ENCODE results near the gene ATP5ME. TPM values are rescaled to one million over a fixed set of nuclear protein-coding genes. Genes with fewer than 3 reads are reported as not detected.

ATP5ME gene
- total and polyA plus RNA-seq, 2 of the 13 experiments (the other 11 are each of a cell fraction or from before 2014, with no cell fraction given): 305 to 753 TPM

- TF ChIP-seq ZNF441 (CRISPR knock-in tag; IDR thresholded peaks at IDR 0.05; ENCODE audit: borderline replicate concordance): no peak
- TF ChIP-seq PHF21A (CRISPR knock-in tag; IDR thresholded peaks at IDR 0.05): no peak
- no peak for TF ChIP-seq SAP130 (CRISPR knock-in tag; IDR thresholded peaks at IDR 0.05; ENCODE audit: low read depth)
Measured at GRCh38 chr4:661231-661630, 12.8 kb downstream of the ATP5ME start (continued).

GRCh38 chr4:660401-660800 is 13.7 kb downstream of the ATP5ME start:
- Histone ChIP-seq H3K27ac (ENCODE audit: extremely low read length, insufficient read depth, low read length) (no peak overlapping the region), H3K9me3 (ENCODE audit: low read length) (no peaks in the 10 kb centered on the region), H3K4me1 (ENCODE audit: insufficient read depth, low read length) (peaks cover 65% of the 10 kb centered on the region), H3K27me3 (ENCODE audit: control insufficient read depth in 1 of 2, insufficient read depth in 2 of 2, low read length in 2 of 2) (peaks cover 0 to 16% of the 10 kb centered on the region in 2 experiments; a peak in 3 of 5 replicates), H3K9ac (ENCODE audit: insufficient read depth, low read depth, low read length) (no peak overlapping the region), H3K79me2 (ENCODE audit: insufficient read depth, low read length) (no peaks in the 10 kb centered on the region), H3K36me3 (replicated peaks in 1 of 2; ENCODE audit: control insufficient read depth in 1 of 2, insufficient read depth in 2 of 2, low read length in 2 of 2) (no peaks in the 10 kb centered on the region), H2AFZ (ENCODE audit: low read length) (no peak overlapping the region), H3K4me2 (ENCODE audit: low read depth, low read length) (no peak overlapping the region), H4K20me1 (ENCODE audit: insufficient read depth, low read length) (no peaks in the 10 kb centered on the region), H3K4me3 (replicated peaks in 1 of 3; ENCODE audit: insufficient read depth in 1 of 3, low read depth in 2 of 3, low read length in 3 of 3) (no peak overlapping the region)
- no peak for ATAC-seq
- no peak for FAIRE-seq
- ChIA-PET POLR2A (no interaction called here), CTCF (ENCODE audit: low intra/inter-chr PET ratio, low total read pairs) (no interaction called here)
- in situ Hi-C loops (cut with HindIII; ENCODE audit: extremely low pct_ligation_motif_present, low pct_unique_long_range_greater_than_20kb): no loop called here
- intact Hi-C loops (cut with micrococcal nuclease; ENCODE audit: unreplicated experiment): no loop called here
- no TSS peak for BruUV-seq (replicated peaks)
- DNase-seq (ENCODE audit: low spot score): no peak
- 74% methylated on average over 9 of the region's 10 CpGs for WGBS (ENCODE audit: low lambda C conversion rate)
- TF ChIP-seq RARA (CRISPR knock-in tag; IDR thresholded peaks at IDR 0.05) (no peak), ZBTB49 (CRISPR knock-in tag; IDR thresholded peaks at IDR 0.05; ENCODE audit: borderline replicate concordance) (no peak), CEBPG (CRISPR knock-in tag; IDR thresholded peaks at IDR 0.05) (no peak)

Measured in HepG2 (cell line).